ENCODE data around the gene TMF1.

Gene TMF1

DNA sequence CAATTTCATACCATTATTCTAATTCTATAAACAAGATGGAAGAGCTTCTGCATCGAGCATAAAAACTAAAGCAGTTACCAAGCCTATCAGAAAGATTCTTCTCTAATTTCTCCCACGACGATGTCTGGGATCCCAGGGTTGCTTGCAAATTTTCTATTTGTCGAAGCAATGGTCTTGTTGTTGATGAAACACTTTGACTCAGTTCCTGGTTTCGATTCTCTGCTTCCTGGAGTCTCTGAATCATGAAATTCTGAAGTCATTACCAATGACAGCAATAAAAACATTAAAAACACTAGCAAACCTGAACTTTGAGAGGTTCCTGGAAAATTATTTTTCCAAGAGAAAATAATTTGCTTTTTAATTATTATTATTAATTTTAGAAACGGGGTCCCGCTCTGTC, 18.7 kb downstream of the TMF1 start:
- H3K27me3 ChIP-seq (ENCODE audit: control insufficient read depth in 1 of 2, insufficient read depth in 2 of 2, low read length in 2 of 2), result no peaks in the 10 kb centered on the region
- H3K9ac ChIP-seq (ENCODE audit: low read length), result no peak overlapping the region
- no peak overlapping the region for H3K4me3 ChIP-seq (ENCODE audit: low read depth in 1 of 2, low read length in 2 of 2)
- no peaks in the 10 kb centered on the region for H3K9me3 ChIP-seq (ENCODE audit: low read length)
- H3K27ac ChIP-seq (ENCODE audit: low read depth, low read length), result no peak overlapping the region
- no peaks in the 10 kb centered on the region for H3K4me1 ChIP-seq (ENCODE audit: insufficient read depth, low read length)
- H3K36me3 ChIP-seq (ENCODE audit: insufficient read depth, low read length), result peaks cover 49% of the 10 kb centered on the region

DNA sequence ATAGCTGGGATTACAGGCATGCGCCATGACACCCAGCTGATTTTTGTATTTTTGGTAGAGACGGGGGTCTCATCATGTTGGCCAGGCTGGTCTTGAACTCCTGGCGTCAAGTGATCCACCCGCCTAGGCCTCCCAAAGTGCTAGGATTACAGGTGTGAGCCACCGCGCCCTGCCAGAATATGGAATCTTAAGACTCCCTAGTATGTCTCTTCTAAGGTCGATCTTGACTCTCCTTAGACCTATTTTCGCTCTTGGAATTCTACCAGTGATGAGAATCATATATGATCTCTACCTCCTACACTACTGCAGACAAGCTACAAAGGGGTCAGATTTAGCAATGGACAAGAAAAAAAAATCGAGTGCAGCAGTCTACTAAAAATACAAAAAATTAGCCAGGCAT, 19.4 kb downstream of the TMF1 start:
- no peaks in the 10 kb centered on the region for H3K4me1 ChIP-seq (ENCODE audit: insufficient read depth, low read length)
- H3K4me3 ChIP-seq (ENCODE audit: low read depth in 1 of 2, low read length in 2 of 2), result no peak overlapping the region
- no peaks in the 10 kb centered on the region for H3K9me3 ChIP-seq (ENCODE audit: low read length)
- H3K9ac ChIP-seq (ENCODE audit: low read length), result no peak overlapping the region
- peaks cover 49% of the 10 kb centered on the region for H3K36me3 ChIP-seq (ENCODE audit: insufficient read depth, low read length)
- H3K27ac ChIP-seq (ENCODE audit: low read depth, low read length), result no peak overlapping the region
- no peaks in the 10 kb centered on the region for H3K27me3 ChIP-seq (ENCODE audit: control insufficient read depth in 1 of 2, insufficient read depth in 2 of 2, low read length in 2 of 2)

DNA sequence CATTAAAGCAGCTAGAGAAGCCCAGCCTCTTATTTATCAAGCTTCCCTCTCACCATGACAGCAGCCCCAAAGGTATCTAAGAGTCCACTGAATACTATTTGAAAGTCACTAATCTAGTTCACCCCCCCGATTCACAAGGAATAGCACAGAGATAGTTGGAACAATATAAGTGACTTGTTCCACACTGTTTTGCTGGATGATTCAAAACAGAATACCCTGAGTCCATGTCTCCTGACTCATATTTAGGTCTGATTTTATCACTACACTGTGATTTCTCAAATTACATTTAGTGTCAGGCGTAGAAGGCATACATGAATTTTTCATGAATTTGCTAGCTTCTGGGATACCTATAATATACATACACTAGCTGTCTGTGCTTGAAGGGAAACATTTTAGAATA, 20.0 kb downstream of the TMF1 start:
- H3K9me3 ChIP-seq (ENCODE audit: low read length), result no peaks in the 10 kb centered on the region
- no peaks in the 10 kb centered on the region for H3K27me3 ChIP-seq (ENCODE audit: control insufficient read depth in 1 of 2, insufficient read depth in 2 of 2, low read length in 2 of 2)
- H3K27ac ChIP-seq (ENCODE audit: low read depth, low read length), result no peak overlapping the region
- peaks cover 52% of the 10 kb centered on the region for H3K36me3 ChIP-seq (ENCODE audit: insufficient read depth, low read length)
- no peak overlapping the region for H3K4me3 ChIP-seq (ENCODE audit: low read depth in 1 of 2, low read length in 2 of 2)
- no peaks in the 10 kb centered on the region for H3K4me1 ChIP-seq (ENCODE audit: insufficient read depth, low read length)
- no peak overlapping the region for H3K9ac ChIP-seq (ENCODE audit: low read length)

DNA sequence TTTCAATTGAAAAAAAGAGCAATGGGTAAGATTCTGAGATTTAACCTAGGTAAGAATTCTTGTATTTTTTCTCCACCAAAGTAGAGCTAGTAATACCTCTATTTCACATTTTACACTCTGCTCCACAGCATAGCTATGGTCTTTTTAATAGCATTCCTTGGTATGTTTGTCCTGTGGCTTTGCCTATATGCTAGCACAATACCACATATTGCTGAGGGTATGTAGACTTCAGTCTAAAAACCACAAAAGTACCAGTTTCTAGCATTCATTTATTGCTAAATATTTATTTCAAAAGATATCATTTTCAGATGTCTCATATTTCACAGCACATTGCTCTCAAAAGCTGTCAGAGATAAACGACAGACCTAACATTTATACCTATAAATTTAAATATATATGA, 20.5 kb downstream of the TMF1 start:
- H3K9ac ChIP-seq (ENCODE audit: low read length), result no peak overlapping the region
- peaks cover 54% of the 10 kb centered on the region for H3K36me3 ChIP-seq (ENCODE audit: insufficient read depth, low read length)
- no peak overlapping the region for H3K27ac ChIP-seq (ENCODE audit: low read depth, low read length)
- H3K9me3 ChIP-seq (ENCODE audit: low read length), result no peaks in the 10 kb centered on the region
- no peaks in the 10 kb centered on the region for H3K4me1 ChIP-seq (ENCODE audit: insufficient read depth, low read length)
- H3K4me3 ChIP-seq (ENCODE audit: low read depth in 1 of 2, low read length in 2 of 2), result no peak overlapping the region
- H3K27me3 ChIP-seq (ENCODE audit: control insufficient read depth in 1 of 2, insufficient read depth in 2 of 2, low read length in 2 of 2), result no peaks in the 10 kb centered on the region

DNA sequence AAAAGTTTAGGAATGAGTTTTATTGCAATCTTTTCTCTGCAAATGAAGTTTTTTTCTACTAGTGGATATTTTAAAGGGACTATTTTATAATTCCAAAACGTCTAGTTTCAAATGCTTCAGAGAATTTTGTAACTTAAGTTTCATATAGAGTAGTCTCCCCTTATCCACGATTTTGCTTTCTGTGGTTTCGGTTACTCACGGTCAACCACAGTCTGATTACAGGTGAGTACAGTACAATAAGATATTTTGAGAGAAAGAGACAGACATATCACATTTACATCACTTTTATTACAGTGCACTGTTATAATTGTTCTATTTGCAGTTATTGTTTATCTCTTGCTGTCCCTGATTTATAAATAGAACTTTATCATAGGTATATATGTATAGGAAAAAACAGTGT, 31.3 kb downstream of the TMF1 start:
- Histone ChIP-seq H3K36me3 (ENCODE audit: insufficient read depth, low read length) (peaks cover 18% of the 10 kb centered on the region), H3K9ac (ENCODE audit: low read length) (no peak overlapping the region), H3K4me3 (ENCODE audit: low read depth in 1 of 2, low read length in 2 of 2) (no peak overlapping the region), H3K27ac (ENCODE audit: low read depth, low read length) (no peak overlapping the region), H3K9me3 (ENCODE audit: low read length) (no peaks in the 10 kb centered on the region), H3K27me3 (ENCODE audit: control insufficient read depth in 1 of 2, insufficient read depth in 2 of 2, low read length in 2 of 2) (no peaks in the 10 kb centered on the region), H3K4me1 (ENCODE audit: insufficient read depth, low read length) (no peaks in the 10 kb centered on the region)

DNA sequence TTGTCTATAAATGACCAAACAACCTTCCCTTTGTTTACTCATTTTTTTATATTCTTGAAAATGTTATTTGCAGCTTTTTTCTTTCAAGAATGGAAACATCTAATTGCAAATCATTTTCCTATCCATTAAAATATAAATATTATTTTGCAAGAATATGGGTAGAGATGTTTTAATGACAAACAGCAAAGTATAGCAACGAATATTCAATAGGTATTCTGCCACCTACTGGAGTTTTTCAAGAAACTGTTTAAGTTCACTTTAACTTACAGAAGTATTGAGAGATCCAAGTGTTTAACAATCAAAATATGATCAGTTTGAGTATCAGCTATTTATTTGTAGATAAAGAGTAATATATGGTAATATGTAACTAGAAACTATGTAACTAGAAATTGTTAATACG, 31.7 kb downstream of the TMF1 start:
- no peaks in the 10 kb centered on the region for H3K4me1 ChIP-seq (ENCODE audit: insufficient read depth, low read length)
- H3K9ac ChIP-seq (ENCODE audit: low read length), result no peak overlapping the region

DNA sequence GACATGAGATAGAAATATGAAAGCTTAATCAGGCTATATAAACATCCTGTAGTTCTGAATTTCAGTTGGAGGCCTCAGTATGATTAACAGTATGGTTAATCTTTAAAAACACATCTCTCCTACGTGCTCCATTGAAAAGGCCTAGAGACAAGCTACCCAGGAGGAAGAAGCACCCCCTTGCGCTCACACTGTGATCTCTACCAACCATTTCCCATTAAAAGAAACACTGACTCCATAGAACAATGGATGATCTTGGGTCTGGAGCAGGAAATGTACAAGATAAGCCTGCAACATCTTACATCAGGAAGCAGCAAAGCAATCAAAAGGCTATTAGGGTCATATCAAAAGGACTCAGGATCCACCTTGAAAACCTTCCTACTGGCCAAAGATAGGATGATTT, 35.2 kb downstream of the TMF1 start:
- no peak overlapping the region for H3K4me3 ChIP-seq (ENCODE audit: low read depth in 1 of 2, low read length in 2 of 2)
- H3K36me3 ChIP-seq (ENCODE audit: insufficient read depth, low read length), result no peaks in the 10 kb centered on the region
- no peaks in the 10 kb centered on the region for H3K27me3 ChIP-seq (ENCODE audit: control insufficient read depth in 1 of 2, insufficient read depth in 2 of 2, low read length in 2 of 2)
- no peaks in the 10 kb centered on the region for H3K9me3 ChIP-seq (ENCODE audit: low read length)
- no peak overlapping the region for H3K9ac ChIP-seq (ENCODE audit: low read length)
- no peak overlapping the region for H3K27ac ChIP-seq (ENCODE audit: low read depth, low read length)
- peaks cover 13% of the 10 kb centered on the region for H3K4me1 ChIP-seq (ENCODE audit: insufficient read depth, low read length)

More for the DNA sequence above, 31.7 kb downstream of the TMF1 start:
- Histone ChIP-seq H3K27me3 (ENCODE audit: control insufficient read depth in 1 of 2, insufficient read depth in 2 of 2, low read length in 2 of 2) (no peaks in the 10 kb centered on the region), H3K4me3 (ENCODE audit: low read depth in 1 of 2, low read length in 2 of 2) (no peak overlapping the region), H3K36me3 (ENCODE audit: insufficient read depth, low read length) (peaks cover 14% of the 10 kb centered on the region), H3K9me3 (ENCODE audit: low read length) (no peaks in the 10 kb centered on the region), H3K27ac (ENCODE audit: low read depth, low read length) (no peak overlapping the region)

DNA sequence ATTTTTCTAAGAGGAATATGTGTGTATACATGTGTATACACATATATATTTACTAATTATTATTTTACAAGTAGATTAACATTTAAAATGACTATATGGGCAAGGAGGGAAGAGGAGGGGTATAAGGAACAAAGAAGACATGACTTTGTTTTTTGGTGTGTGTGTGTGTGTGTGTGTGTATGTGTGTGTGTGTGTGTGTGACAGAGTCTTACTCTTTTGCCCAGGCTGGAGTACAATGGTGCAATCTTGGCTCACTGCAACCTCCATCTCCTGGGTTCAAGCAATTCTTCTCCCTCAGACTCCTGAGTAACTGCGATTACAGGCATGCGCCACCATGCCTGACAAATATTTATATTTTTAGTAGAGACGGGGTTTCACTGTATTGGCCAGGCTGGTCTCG, 36.0 kb downstream of the TMF1 start:
- no peaks in the 10 kb centered on the region for H3K9me3 ChIP-seq (ENCODE audit: low read length)
- no peak overlapping the region for H3K27ac ChIP-seq (ENCODE audit: low read depth, low read length)
- no peak overlapping the region for H3K9ac ChIP-seq (ENCODE audit: low read length)
- H3K36me3 ChIP-seq (ENCODE audit: insufficient read depth, low read length), result no peaks in the 10 kb centered on the region
- no peaks in the 10 kb centered on the region for H3K27me3 ChIP-seq (ENCODE audit: control insufficient read depth in 1 of 2, insufficient read depth in 2 of 2, low read length in 2 of 2)
- no peak overlapping the region for H3K4me3 ChIP-seq (ENCODE audit: low read depth in 1 of 2, low read length in 2 of 2)
- peaks cover 20% of the 10 kb centered on the region for H3K4me1 ChIP-seq (ENCODE audit: insufficient read depth, low read length)

DNA sequence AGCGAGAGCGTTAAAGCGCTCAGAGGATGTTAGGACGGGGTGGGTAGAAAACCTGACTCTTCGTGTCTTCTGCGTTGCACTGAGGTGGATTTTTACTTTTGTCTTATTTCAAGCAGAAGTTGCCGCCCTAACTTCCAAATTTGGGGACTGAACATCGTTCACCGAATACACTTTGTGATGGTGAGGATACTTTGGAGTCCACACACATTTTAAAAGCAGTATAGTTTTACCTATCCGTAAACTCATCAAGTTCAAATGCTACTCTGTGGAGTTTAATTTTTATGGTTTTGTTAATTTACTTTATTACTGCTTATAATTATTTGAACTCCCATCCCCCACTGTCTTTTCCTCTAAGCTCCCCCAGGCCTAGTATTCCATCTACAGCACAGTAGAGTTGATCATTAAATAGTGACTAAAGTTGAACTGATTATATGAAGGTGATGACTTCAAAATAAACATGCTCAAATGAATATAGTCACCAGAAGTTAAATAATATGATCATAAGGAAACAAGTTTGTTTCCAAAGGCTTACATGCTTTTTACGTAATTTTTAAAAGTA, 38.0 kb downstream of the TMF1 start:
- H3K27me3 ChIP-seq (ENCODE audit: control insufficient read depth in 1 of 2, insufficient read depth in 2 of 2, low read length in 2 of 2), result no peaks in the 10 kb centered on the region
- peak overlapping the region; percentile 93 for H3K27ac ChIP-seq (ENCODE audit: low read depth, low read length)
- peaks cover 39% of the 10 kb centered on the region for H3K4me1 ChIP-seq (ENCODE audit: insufficient read depth, low read length)
- H3K4me3 ChIP-seq (ENCODE audit: low read depth in 1 of 2, low read length in 2 of 2), result peak overlapping the region in 1 of 2 donors; percentile 86
- peaks cover 5% of the 10 kb centered on the region for H3K36me3 ChIP-seq (ENCODE audit: insufficient read depth, low read length)
- peak overlapping the region; percentile 85 for H3K9ac ChIP-seq (ENCODE audit: low read length)
- H3K9me3 ChIP-seq (ENCODE audit: low read length), result no peaks in the 10 kb centered on the region

DNA sequence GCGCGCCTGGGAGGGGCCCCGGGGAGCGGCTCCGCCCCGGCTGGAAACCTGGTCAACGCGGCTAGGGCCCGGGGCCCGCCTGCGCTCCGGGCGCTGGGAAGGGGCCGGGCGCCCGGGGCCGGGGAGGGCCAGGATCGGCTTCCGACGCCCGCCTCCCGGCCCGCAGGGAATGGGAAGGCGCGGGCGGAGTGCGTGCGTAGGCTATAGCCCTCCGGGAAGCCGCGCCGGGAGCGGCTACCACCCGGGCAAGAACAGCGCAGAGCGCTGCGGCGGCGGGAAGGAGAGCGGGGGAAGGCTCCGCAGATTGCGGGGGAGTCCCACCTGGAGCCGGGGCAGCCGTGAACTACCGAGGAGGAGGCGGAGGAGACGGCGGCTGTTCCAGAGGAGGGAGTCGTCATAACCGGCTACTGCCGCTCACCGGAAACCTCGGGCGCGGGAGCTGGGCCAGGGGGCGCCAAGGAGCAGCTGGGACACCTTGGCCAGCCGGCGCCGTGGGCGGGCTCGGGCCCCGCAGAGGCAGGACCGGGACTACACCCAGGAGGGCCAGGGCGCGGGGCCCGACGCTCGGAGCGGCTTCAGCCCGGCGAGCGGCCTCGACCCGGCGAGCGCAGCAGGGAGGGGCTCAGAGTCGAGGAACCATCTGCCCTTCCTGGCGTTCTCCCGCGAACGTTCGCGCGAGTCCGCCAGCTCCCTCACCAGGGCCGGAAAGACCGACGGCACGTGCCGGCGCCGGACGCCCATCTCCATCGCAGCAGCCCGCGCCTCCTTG, 38.7 kb downstream of the TMF1 start, which contains the start of gene EOGT:
TSS of gene EOGT (minus strand) at position 432 of the 769 bp plus-strand sequence. CDS start 3,838 bp downstream, outside the sequence.
- Histone ChIP-seq H3K4me3 (ENCODE audit: low read depth in 1 of 2, low read length in 2 of 2) (peak within 1 kb of the TSS; percentile 73 to 86), H3K27me3 (ENCODE audit: control insufficient read depth in 1 of 2, insufficient read depth in 2 of 2, low read length in 2 of 2) (no peaks in the 10 kb centered on the region), H3K9me3 (ENCODE audit: low read length) (no peaks in the 10 kb centered on the region), H3K27ac (ENCODE audit: low read depth, low read length) (peak within 1 kb of the TSS; percentile 93), H3K9ac (ENCODE audit: low read length) (peak within 1 kb of the TSS; percentile 85), H3K4me1 (ENCODE audit: insufficient read depth, low read length) (peaks cover 43% of the 10 kb centered on the region), H3K36me3 (ENCODE audit: insufficient read depth, low read length) (peaks cover 11% of the 10 kb centered on the region)

DNA sequence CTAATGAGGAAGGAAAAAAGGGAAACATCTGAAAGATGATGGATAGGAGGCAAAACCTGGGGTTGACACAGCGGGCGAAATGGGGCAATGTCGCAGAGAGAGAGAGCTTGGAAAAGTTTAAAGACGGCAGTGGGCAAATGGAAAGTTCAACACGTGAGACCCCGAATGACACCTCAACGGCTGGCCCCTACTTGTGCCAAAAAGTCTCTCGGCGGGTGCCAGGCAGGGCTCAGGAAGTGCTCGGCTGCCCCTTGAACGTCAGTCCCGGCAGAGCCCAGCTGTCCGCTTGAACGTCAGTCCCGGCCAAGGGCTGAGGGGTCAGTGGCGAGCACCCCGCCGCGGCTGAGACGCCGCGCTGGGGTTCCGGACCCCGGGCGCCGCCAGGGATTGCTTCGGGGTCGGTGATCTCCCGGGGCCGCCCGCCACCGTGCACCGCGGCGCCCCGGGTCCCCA, 39.3 kb downstream of the TMF1 start:
- no peaks in the 10 kb centered on the region for H3K27me3 ChIP-seq (ENCODE audit: control insufficient read depth in 1 of 2, insufficient read depth in 2 of 2, low read length in 2 of 2)
- peak overlapping the region; percentile 73 to 86 for H3K4me3 ChIP-seq (ENCODE audit: low read depth in 1 of 2, low read length in 2 of 2)
- peaks cover 11% of the 10 kb centered on the region for H3K36me3 ChIP-seq (ENCODE audit: insufficient read depth, low read length)
- H3K4me1 ChIP-seq (ENCODE audit: insufficient read depth, low read length), result peaks cover 43% of the 10 kb centered on the region
- no peaks in the 10 kb centered on the region for H3K9me3 ChIP-seq (ENCODE audit: low read length)
- peak overlapping the region; percentile 85 for H3K9ac ChIP-seq (ENCODE audit: low read length)
- H3K27ac ChIP-seq (ENCODE audit: low read depth, low read length), result peak overlapping the region; percentile 93
